ENCODE results near the gene YIPF1. TPM values are rescaled to one million over a fixed set of nuclear protein-coding genes. Genes with fewer than 3 reads are reported as not detected.
"Not testable (repeated sequence)": the region's sequence is repeated elsewhere in the genome, so short reads cannot be mapped to it uniquely, and the experiment has no call there.

The YIPF1 gene
- total RNA-seq, 1 experiment from 2014 or later = 32.3 TPM

- no peak for DNase-seq (ENCODE audit: low read depth)
Observed at GRCh38 chr1:53842347-53842746, 47.2 kb downstream of the YIPF1 start.

GRCh38 chr1:53838654-53838974, 51.0 kb downstream of the YIPF1 start:
- DNase-seq (ENCODE audit: low read depth) = no peak

- DNase-seq (ENCODE audit: low read depth) = peak; percentile 97
Observed at GRCh38 chr1:53837924-53838653, 51.5 kb downstream of the YIPF1 start, which contains the start of gene NDC1. Gene NDC1 (minus strand): TSS chr1:53838296. CDS start chr1:53838261, 35 bp downstream.

GRCh38 chr1:53837646-53837923, 52.0 kb downstream of the YIPF1 start:
- DNase-seq (ENCODE audit: low read depth) = no peak

GRCh38 chr1:53835491-53835890, 54.1 kb downstream of the YIPF1 start:
- no peak for DNase-seq (ENCODE audit: low read depth)

GRCh38 chr1:53834776-53835175, 54.8 kb downstream of the YIPF1 start:
- no peak for DNase-seq (ENCODE audit: low read depth)

GRCh38 chr1:53833393-53833792, 56.2 kb downstream of the YIPF1 start:
- DNase-seq (ENCODE audit: low read depth) = no peak

- DNase-seq (ENCODE audit: low read depth) = no peak
Observed at GRCh38 chr1:53826367-53826766, 63.2 kb downstream of the YIPF1 start.

- DNase-seq (ENCODE audit: low read depth) = no peak
Observed at GRCh38 chr1:53825306-53825705, 64.3 kb downstream of the YIPF1 start.

GRCh38 chr1:53822931-53823330, 66.7 kb downstream of the YIPF1 start:
- no peak for DNase-seq (ENCODE audit: low read depth)

- no peak for DNase-seq (ENCODE audit: low read depth)
Observed at GRCh38 chr1:53821380-53821779, 68.2 kb downstream of the YIPF1 start.

- no peak for DNase-seq (ENCODE audit: low read depth)
Observed at GRCh38 chr1:53819387-53819786, 70.2 kb downstream of the YIPF1 start.

- not testable (repeated sequence) for DNase-seq (ENCODE audit: low read depth)
Observed at GRCh38 chr1:53816584-53816983, 73.0 kb downstream of the YIPF1 start.

- not testable (repeated sequence) for DNase-seq (ENCODE audit: low read depth)
Observed at GRCh38 chr1:53815484-53815883, 74.1 kb downstream of the YIPF1 start.

GRCh38 chr1:53811414-53811851, 78.2 kb downstream of the YIPF1 start:
- DNase-seq (ENCODE audit: low read depth) = peak; percentile 36

- DNase-seq (ENCODE audit: low read depth) = no peak
Observed at GRCh38 chr1:53810497-53810896, 79.1 kb downstream of the YIPF1 start.

GRCh38 chr1:53810007-53810406, 79.6 kb downstream of the YIPF1 start:
- DNase-seq (ENCODE audit: low read depth) = no peak

- no peak for DNase-seq (ENCODE audit: low read depth)
Observed at GRCh38 chr1:53807916-53808315, 81.7 kb downstream of the YIPF1 start.

- no peak for DNase-seq (ENCODE audit: low read depth)
Observed at GRCh38 chr1:53804791-53805505, 84.6 kb downstream of the YIPF1 start.

- no peak for DNase-seq (ENCODE audit: low read depth)
Observed at GRCh38 chr1:53804181-53804580, 85.4 kb downstream of the YIPF1 start.
